H1 (cell line): ENCODE measurements around the gene ZFAND3. TPM values are rescaled to one million over a fixed set of nuclear protein-coding genes. Genes with fewer than 3 reads are reported as not detected.

ENCODE experiments used
- CTCF ChIA-PET: fragments of 300-600 bp; sonication (Branson Sonifier 250); formaldehyde crosslinking; loops from one replicate; lab custom pipeline; 2021; ENCODE audit not compliant: partially characterized antibody; lab: Charles Lee
- POLR2A ChIA-PET: fragments of 300-600 bp; sonication (Branson Sonifier 250); formaldehyde crosslinking; loops from one replicate; lab custom pipeline; 2021; ENCODE audit warnings: inconsistent platforms; ENCODE audit not compliant: partially characterized antibody; lab: Charles Lee
- DNase-seq, 2 experiments: peaks; one replicate each; pipeline versions ENCODE4 v3.0.0 to v3.0.0-alpha.2; 2010 to 2022; ENCODE audit warnings: low spot score in 2 of 2, low read depth in 1 of 2, mixed read lengths in 1 of 2
- FAIRE-seq: peaks from 2 replicates; lab custom pipeline; 2011; peaks lifted over from hg19 to GRCh38; lab: Jason Lieb, UNC
- H2AFZ ChIP-seq: 2 replicates; pipeline ENCODE4 v1.8.1; 2012; ENCODE audit warnings: low read length, inconsistent platforms
- H2AK5ac ChIP-seq: 2 replicates; pipeline ENCODE4 v1.6.1; 2013; ENCODE audit warnings: low read depth, low read length
- H2BK120ac ChIP-seq: replicated peaks from 2 replicates; pipeline ENCODE3; 2013; ENCODE audit warnings: low read depth, low read length, inconsistent platforms
- H2BK12ac ChIP-seq: 2 replicates; pipeline ENCODE4 v1.6.1; 2013; ENCODE audit warnings: low read depth, low read length
- H2BK15ac ChIP-seq: 2 replicates; pipeline ENCODE4 v1.6.1; 2013; ENCODE audit warnings: low read length
- H2BK20ac ChIP-seq: 2 replicates; pipeline ENCODE4 v1.6.1; 2013; ENCODE audit warnings: low read length
- H2BK5ac ChIP-seq: 2 replicates; pipeline ENCODE4 v1.6.1; 2013; ENCODE audit warnings: low read depth, low read length
- H3K14ac ChIP-seq: 2 replicates; pipeline ENCODE4 v1.6.1; 2013; ENCODE audit warnings: inconsistent platforms; ENCODE audit not compliant: insufficient read length
- H3K18ac ChIP-seq: 2 replicates; pipeline ENCODE4 v1.6.1; 2013; ENCODE audit warnings: low read length; ENCODE audit errors: extremely low read depth
- H3K23ac ChIP-seq: 2 replicates; pipeline ENCODE4 v1.6.1; 2013; ENCODE audit warnings: inconsistent platforms; ENCODE audit not compliant: insufficient read length
- H3K23me2 ChIP-seq: 2 replicates; pipeline ENCODE4 v1.6.1; 2013; ENCODE audit warnings: low read depth, low read length
- H3K27ac ChIP-seq: 2 replicates; pipeline ENCODE4 v1.6.1; 2011; ENCODE audit warnings: low read depth, low read length, inconsistent platforms
- H3K27me3 ChIP-seq, 4 experiments: replicated peaks in 1 of 4; 1 replicate in 1 of 4; 2 replicates in 3 of 4; pipeline versions ENCODE4 v1.6.1 to v1.8.1; 2011 to 2013; ENCODE audit warnings: low read length in 3 of 4, mild to moderate bottlenecking in 3 of 4, inconsistent platforms in 2 of 4, mixed read lengths in 2 of 4, moderate library complexity in 1 of 4; ENCODE audit not compliant: control insufficient read depth in 3 of 4, insufficient read depth in 3 of 4; ENCODE audit errors: extremely low read depth in 1 of 4
- H3K36me3 ChIP-seq, 4 experiments: 2 replicates each; pipeline versions ENCODE4 v1.6.1 to v1.8.1; 2011 to 2013; ENCODE audit warnings: mild to moderate bottlenecking in 4 of 4, low read length in 3 of 4, moderate library complexity in 2 of 4, control low read depth in 1 of 4, inconsistent platforms in 1 of 4; ENCODE audit not compliant: insufficient read depth in 4 of 4, control insufficient read depth in 2 of 4
- H3K4ac ChIP-seq: replicated peaks from 2 replicates; pipeline ENCODE3; 2013; ENCODE audit warnings: low read length, low read depth, mixed read lengths, inconsistent platforms; ENCODE audit not compliant: insufficient read length
- H3K4me1 ChIP-seq, 4 experiments: replicated peaks in 1 of 4; 1 replicate in 1 of 4; 2 replicates in 3 of 4; pipeline versions ENCODE4 v1.6.1 to v1.8.1; 2011 to 2013; ENCODE audit warnings: low read length in 3 of 4, inconsistent platforms in 2 of 4, mixed read lengths in 1 of 4; ENCODE audit not compliant: insufficient read depth in 4 of 4, control insufficient read depth in 3 of 4
- H3K4me2 ChIP-seq, 2 experiments: 2 replicates each; pipeline versions ENCODE4 v1.6.1 to v1.8.1; 2011 to 2013; ENCODE audit warnings: low read depth in 2 of 2, low read length in 2 of 2, control low read depth in 1 of 2, inconsistent platforms in 1 of 2, mild to moderate bottlenecking in 1 of 2; ENCODE audit not compliant: insufficient read depth in 1 of 2
- H3K4me3 ChIP-seq, 4 experiments: fragments of 200-600, 300-600 bp in 1 of 4; sonication (generic), shearing (Covaris generic), sonication (Bioruptor Twin) in 1 of 4; 2 replicates each; pipeline versions ENCODE4 v1.5.1 to v1.8.1; 2011 to 2016; ENCODE audit warnings: low read length in 4 of 4, low read depth in 3 of 4, control low read depth in 2 of 4, inconsistent platforms in 2 of 4, mild to moderate bottlenecking in 2 of 4, mixed read lengths in 1 of 4, moderate library complexity in 1 of 4; ENCODE audit not compliant: insufficient read depth in 2 of 4; ENCODE audit errors: extremely low read depth in 1 of 4
- H3K56ac ChIP-seq: replicated peaks from 2 replicates; pipeline ENCODE3; 2013; ENCODE audit warnings: low read depth, mild to moderate bottlenecking, mixed read lengths, low read length, inconsistent platforms; ENCODE audit not compliant: insufficient read length
- H3K79me1 ChIP-seq: 2 replicates; pipeline ENCODE4 v1.6.1; 2013; ENCODE audit warnings: low read depth, low read length, control low read depth
- H3K79me2 ChIP-seq, 2 experiments: 2 replicates each; pipeline versions ENCODE4 v1.6.1 to v1.8.1; 2012 to 2013; ENCODE audit warnings: low read length in 2 of 2, mild to moderate bottlenecking in 2 of 2, inconsistent platforms in 1 of 2; ENCODE audit not compliant: insufficient read depth in 2 of 2, control insufficient read depth in 1 of 2
- H3K9ac ChIP-seq, 4 experiments: replicated peaks in 1 of 4; 1 replicate in 1 of 4; 2 replicates in 3 of 4; pipeline versions ENCODE4 v1.6.1 to v1.8.1; 2011 to 2013; ENCODE audit warnings: low read depth in 3 of 4, low read length in 3 of 4, control low read depth in 2 of 4, mild to moderate bottlenecking in 2 of 4, moderate library complexity in 2 of 4, inconsistent platforms in 1 of 4; ENCODE audit errors: extremely low read depth in 1 of 4
- H3K9me3 ChIP-seq, 2 experiments: 2 replicates each; pipeline versions ENCODE4 v1.6.1 to v1.8.1; 2012 to 2013; ENCODE audit warnings: mild to moderate bottlenecking in 2 of 2, moderate library complexity in 2 of 2, control low read depth in 1 of 2, inconsistent platforms in 1 of 2, low read depth in 1 of 2, low read length in 1 of 2, mixed read lengths in 1 of 2; ENCODE audit not compliant: insufficient read depth in 2 of 2
- H4K20me1 ChIP-seq, 2 experiments: replicated peaks in 1 of 2; 2 replicates each; pipeline versions ENCODE3 to v1.8.1; 2011 to 2013; ENCODE audit warnings: inconsistent platforms in 2 of 2, low read length in 2 of 2, mild to moderate bottlenecking in 1 of 2; ENCODE audit not compliant: insufficient read depth in 2 of 2, control insufficient read depth in 1 of 2
- H4K5ac ChIP-seq: 2 replicates; pipeline ENCODE4 v1.6.1; 2013; ENCODE audit warnings: low read length, low read depth, mixed read lengths, inconsistent platforms; ENCODE audit not compliant: insufficient read length
- H4K8ac ChIP-seq: 2 replicates; pipeline ENCODE4 v1.8.0; 2013; ENCODE audit warnings: mild to moderate bottlenecking, moderate library complexity, low read length, inconsistent platforms; ENCODE audit not compliant: insufficient read depth; ENCODE audit errors: extremely low read depth
- H4K91ac ChIP-seq: replicated peaks from 2 replicates; pipeline ENCODE3; 2013; ENCODE audit warnings: low read length, mixed read lengths, inconsistent platforms; ENCODE audit not compliant: insufficient read length
- FOSL1 ChIP-seq: IDR thresholded peaks from 2 replicates; pipeline ENCODE4 v1.6.1; 2011; ENCODE audit warnings: mild to moderate bottlenecking, low read depth, low read length, moderate library complexity; ENCODE audit not compliant: insufficient read depth
- GTF2F1 ChIP-seq: IDR thresholded peaks from 2 replicates; pipeline ENCODE4 v1.6.1; 2012; ENCODE audit warnings: low read depth, low read length, improper control_type of control experiment, borderline replicate concordance
- WGBS, 2 experiments: shearing (Covaris generic) in 1 of 2; methylation state at CpG; one replicate each; pipeline versions ENCODE4 v1.1.6 to v1.1.7; 2013 to 2015; ENCODE audit warnings: low lambda C conversion rate in 2 of 2, mixed read lengths in 2 of 2, inconsistent platforms in 1 of 2, low coverage in 1 of 2, missing lambda C conversion rate in 1 of 2; ENCODE audit not compliant: insufficient replicate concordance in 2 of 2, insufficient coverage in 1 of 2, insufficient read length in 1 of 2; ENCODE audit errors: extremely low coverage in 1 of 2, missing lambda C conversion rate in 1 of 2; 5-methylcytosine and 5-hydroxymethylcytosine counted together
- polyA plus RNA-seq, 7 experiments: library from polyadenylated mRNA; depleted of rRNA in 3 of 7; stranded (reverse) in 5 of 7; unstranded in 2 of 7; fragments of >200 nt in 5 of 7; fragments of 200-250 nt in 2 of 7; gene quantifications; 1 replicate in 5 of 7; 2 replicates in 1 of 7; 4 replicates in 1 of 7; pipeline versions ENCODE4 v1.2.1 to v1.2.3, GENCODE V29; 2011 to 2013; ENCODE audit warnings: missing spikeins in 2 of 7, mixed read lengths in 2 of 7
- total RNA-seq: library from RNA; stranded (reverse); fragmentation: NEBNext Ultra II Directional; extraction: Animal tissue kit (Norgen Biotek cat#: 25700); gene quantifications from 2 replicates; pipeline ENCODE4 v1.2.1, GENCODE V29; 2021
- TF ChIP-seq, protein P1 (sequence below), 3 experiments: IDR thresholded peaks; 1 replicate in 2 of 3; 2 replicates in 1 of 3; pipeline versions ENCODE4 v1.5.1 to v1.6.1; 2011; ENCODE audit warnings: low read length in 3 of 3, mild to moderate bottlenecking in 3 of 3, inconsistent platforms in 2 of 3, low read depth in 1 of 3, moderate library complexity in 1 of 3; ENCODE audit not compliant: insufficient read depth in 1 of 3; ENCODE audit errors: control extremely low read depth in 1 of 3
- TF ChIP-seq, protein P2 (sequence below): IDR thresholded peaks from 2 replicates; pipeline ENCODE4 v1.6.1; 2011; ENCODE audit warnings: low read depth, mild to moderate bottlenecking, low read length; ENCODE audit not compliant: insufficient read depth

The ZFAND3 gene
- total and polyA plus RNA-seq, 2 of the 8 experiments (the other 6 are each of a cell fraction or from before 2014, with no cell fraction given) = 13.0 to 51.3 TPM

DNA sequence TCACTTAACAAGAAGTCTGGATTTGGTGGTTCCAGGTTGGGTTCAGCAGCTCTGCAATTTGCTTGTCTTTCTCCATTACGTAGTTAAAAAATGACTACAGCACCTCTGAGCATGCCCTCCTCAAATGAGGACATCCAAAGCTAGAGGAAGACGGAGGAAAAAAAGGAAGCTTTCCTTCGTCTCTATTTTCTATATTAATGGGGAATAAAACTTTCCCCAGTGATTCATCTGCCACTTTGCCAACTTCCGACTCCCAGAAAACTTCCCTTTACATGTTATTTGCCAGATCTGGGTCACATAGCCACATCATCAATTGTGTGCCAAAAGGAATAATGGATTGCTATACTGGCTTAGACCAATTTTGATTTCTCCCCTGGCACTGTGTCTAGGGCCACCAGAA, 69.5 kb downstream of the ZFAND3 start:
- Histone ChIP-seq H3K4me3 (no peak overlapping the region), H2BK15ac (no peak overlapping the region), H2BK12ac (no peak overlapping the region), H3K14ac (no peak overlapping the region), H2BK5ac (no peak overlapping the region), H3K9ac (no peak overlapping the region; a peak in 1 of 7 replicates), H4K91ac (no peak overlapping the region), H4K8ac (no peak overlapping the region), H4K5ac (no peak overlapping the region), H3K4me2 (no peak overlapping the region), H3K18ac (no peak overlapping the region), H3K79me2 (peaks cover 0 to 48% of the 10 kb centered on the region in 2 experiments; a peak in 2 of 4 replicates), H2AK5ac (no peak overlapping the region), H3K9me3 (no peaks in the 10 kb centered on the region), H3K23me2 (no peaks in the 10 kb centered on the region), H2AFZ (no peak overlapping the region), H2BK120ac (no peak overlapping the region), H3K36me3 (no peaks in the 10 kb centered on the region), H3K4ac (no peak overlapping the region), H3K27me3 (no peaks in the 10 kb centered on the region), H3K79me1 (no peaks in the 10 kb centered on the region; the same call in 1 of the 2 replicates), H3K4me1 (peaks cover 0 to 2% (median 0%) of the 10 kb centered on the region in 4 experiments; a peak in 1 of 7 replicates), H3K56ac (no peak overlapping the region), H2BK20ac (no peak overlapping the region), H4K20me1 (peaks cover 0 to 3% of the 10 kb centered on the region in 2 experiments), H3K27ac (no peak overlapping the region), H3K23ac (no peak overlapping the region)
- WGBS, 2 experiments = 90% methylated on average over 4 of the region's 4 CpGs; no CpG with 5 or more reads in 1 of the 2 experiments
- no peak for DNase-seq
- no peak for FAIRE-seq
- POLR2A ChIA-PET = no interaction called here
- CTCF ChIA-PET = no interaction called here
- no peak for TF ChIP-seq GTF2F1
- TF ChIP-seq, protein P1, sequence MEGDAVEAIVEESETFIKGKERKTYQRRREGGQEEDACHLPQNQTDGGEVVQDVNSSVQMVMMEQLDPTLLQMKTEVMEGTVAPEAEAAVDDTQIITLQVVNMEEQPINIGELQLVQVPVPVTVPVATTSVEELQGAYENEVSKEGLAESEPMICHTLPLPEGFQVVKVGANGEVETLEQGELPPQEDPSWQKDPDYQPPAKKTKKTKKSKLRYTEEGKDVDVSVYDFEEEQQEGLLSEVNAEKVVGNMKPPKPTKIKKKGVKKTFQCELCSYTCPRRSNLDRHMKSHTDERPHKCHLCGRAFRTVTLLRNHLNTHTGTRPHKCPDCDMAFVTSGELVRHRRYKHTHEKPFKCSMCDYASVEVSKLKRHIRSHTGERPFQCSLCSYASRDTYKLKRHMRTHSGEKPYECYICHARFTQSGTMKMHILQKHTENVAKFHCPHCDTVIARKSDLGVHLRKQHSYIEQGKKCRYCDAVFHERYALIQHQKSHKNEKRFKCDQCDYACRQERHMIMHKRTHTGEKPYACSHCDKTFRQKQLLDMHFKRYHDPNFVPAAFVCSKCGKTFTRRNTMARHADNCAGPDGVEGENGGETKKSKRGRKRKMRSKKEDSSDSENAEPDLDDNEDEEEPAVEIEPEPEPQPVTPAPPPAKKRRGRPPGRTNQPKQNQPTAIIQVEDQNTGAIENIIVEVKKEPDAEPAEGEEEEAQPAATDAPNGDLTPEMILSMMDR (IDR thresholded peaks at IDR 0.05; ENCODE audit: control extremely low read depth in 1 of 3, insufficient read depth in 1 of 3, low read depth in 1 of 3, low read length in 3 of 3) = no peak
- TF ChIP-seq FOSL1 = no peak
- TF ChIP-seq, protein P2, sequence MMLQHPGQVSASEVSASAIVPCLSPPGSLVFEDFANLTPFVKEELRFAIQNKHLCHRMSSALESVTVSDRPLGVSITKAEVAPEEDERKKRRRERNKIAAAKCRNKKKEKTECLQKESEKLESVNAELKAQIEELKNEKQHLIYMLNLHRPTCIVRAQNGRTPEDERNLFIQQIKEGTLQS = no peak
